DMS153 (cell line): ENCODE results near the gene PIK3R3.

Experiments
- DNase-seq: peaks from one replicate; lab custom pipeline; 2025; lab: John Stamatoyannopoulos, UW

Gene PIK3R3

DNA sequence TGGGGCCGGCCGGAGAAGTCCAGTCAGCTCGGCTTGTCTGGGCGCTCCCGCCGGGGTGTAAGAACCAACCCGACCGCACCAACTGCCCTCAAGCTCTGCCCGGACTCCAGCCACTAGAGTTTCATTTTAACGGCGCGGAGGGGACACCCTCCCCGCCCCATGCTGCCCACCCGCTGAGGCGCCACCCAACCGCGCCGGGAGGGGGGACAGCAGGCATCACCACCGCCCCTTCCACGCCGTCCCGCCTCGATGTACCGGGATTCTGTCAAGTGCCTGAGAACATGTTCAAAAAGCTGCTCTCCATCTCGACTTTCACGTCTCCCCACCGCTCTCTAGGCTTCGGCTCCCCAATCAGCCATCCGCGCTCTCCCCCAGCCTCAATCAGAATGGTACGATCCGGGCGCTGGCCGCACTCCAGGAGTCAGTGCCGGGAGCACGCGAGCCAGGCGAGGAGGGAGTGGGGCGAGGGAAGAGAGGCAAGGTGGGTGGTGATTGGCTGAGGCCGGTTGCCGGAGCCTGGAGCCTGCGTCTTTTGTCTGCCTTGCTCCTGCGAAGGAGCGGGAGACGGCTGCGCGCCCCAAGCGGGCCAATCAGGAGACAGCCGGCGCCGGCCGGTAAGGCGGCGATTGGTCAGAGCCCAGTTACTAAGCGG, at the start of gene PIK3R3:
PIK3R3 (minus strand) TSS at position 101 of the 652 bp plus-strand sequence. CDS start 677 bp downstream, outside the sequence.
- peak; percentile 99 for DNase-seq

DNA sequence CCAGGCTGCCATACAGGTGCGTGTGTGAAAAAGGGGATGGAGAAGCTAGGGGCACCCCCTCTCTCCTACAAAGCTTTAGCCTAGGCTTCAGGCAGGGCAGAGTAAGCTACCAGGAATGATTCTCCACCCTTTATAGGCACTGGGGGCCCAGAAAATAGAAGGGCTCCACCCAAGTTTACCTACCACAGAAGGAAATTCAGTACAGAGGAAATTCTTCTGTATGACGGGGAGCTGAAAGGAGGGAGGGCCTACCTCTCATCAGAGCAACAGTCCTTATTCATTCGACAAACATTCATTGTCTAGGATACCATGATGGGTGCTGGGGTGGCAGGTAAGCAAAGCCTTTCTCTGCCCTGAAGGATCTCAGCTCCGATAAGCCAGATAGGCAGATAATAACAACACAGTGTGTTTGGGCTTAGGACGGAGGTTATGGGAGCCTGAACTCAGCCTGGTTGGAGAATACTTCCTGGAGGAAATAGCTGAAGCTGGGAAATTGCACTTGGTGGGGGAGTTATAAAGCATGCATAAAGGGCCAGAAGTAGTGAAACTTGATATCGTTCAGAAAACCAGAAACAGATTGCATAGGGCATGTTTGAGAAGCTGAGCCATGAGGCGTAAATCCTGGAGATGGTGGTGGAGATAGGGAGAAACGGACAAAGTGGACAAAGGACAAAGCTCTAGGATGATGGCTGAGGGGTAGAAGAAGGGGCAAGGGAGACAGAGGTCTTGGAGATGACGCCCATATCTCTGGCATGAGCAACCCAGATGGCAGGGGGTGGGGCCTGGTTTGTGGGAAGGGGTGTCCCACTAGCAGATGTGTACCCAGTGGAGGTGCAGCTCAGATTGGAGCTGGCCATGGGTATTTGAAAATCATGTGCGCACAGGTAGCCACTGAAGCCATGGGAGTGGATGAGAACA, 49.2 kb upstream of the PIK3R3 start:
- DNase-seq, result peak; percentile 39

DNA sequence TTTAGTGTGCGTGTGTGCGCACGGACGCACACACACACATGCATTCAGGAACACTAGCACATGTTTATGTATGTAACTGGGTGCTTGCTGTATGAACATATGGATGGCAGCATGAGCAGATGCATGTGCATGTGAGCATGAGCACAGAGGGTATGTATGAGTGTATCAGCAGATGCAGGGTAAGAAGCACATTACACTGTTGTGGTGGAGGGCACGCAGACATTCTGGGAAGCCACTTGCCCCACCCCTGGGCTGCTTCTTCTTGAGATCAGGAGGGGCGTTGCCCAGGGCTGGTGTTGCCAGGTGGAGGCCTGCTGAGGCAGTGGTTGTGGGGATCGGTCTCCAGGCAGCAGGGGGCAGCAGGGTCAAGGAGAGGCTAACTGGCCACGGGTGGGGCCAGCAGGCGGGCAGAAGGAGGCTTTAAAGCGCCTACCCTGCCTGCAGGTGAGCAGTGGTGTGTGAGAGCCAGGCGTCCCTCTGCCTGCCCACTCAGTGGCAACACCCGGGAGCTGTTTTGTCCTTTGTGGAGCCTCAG, 47.7 kb upstream of the PIK3R3 start:
- DNase-seq, result peak; percentile 92

DNA sequence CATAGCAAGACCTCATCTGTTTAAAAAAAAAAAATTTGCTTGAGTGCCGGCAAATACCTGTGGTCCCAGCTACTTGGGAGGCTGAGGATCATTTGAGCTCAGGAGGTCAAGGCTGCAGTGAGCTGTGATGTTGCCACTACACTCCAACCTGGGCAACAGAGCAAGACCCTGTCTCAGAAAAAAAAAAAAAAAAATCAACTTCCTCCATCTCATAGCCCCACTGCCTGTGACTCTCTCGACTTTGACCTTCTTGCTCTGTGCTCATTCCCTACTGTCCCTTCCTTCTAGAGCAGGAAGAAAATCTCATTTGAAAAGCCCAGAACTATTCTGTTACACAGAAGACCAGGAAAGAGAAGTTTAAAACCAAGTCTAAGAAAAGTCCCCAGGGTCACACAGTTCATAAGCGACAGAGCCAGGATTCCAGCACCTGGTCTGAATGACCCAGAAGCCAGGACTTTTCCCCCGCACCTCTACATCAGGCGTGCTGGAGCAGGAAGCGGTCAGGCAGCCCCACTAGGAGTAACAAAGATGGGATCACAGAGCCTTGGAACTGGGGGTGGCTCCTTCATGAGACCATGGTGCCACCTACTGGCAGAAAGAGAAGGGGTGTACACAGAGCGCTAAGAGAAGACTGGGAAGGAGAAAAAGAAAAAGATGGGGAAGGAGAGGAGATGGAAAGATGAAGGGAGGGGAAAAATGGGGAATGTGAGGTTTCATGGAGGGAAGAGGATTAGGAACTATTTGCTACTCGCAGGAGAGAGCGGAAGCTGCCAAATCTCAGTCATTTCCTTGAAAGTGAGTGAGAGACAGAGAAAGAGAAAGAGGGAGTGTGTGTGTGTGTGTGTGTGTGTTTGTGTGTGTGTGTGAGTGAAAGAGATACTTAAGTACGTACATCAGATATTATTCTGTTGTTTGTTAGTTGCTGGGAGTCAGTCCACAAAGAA, 47.0 kb upstream of the PIK3R3 start:
- peak; percentile 90 for DNase-seq

DNA sequence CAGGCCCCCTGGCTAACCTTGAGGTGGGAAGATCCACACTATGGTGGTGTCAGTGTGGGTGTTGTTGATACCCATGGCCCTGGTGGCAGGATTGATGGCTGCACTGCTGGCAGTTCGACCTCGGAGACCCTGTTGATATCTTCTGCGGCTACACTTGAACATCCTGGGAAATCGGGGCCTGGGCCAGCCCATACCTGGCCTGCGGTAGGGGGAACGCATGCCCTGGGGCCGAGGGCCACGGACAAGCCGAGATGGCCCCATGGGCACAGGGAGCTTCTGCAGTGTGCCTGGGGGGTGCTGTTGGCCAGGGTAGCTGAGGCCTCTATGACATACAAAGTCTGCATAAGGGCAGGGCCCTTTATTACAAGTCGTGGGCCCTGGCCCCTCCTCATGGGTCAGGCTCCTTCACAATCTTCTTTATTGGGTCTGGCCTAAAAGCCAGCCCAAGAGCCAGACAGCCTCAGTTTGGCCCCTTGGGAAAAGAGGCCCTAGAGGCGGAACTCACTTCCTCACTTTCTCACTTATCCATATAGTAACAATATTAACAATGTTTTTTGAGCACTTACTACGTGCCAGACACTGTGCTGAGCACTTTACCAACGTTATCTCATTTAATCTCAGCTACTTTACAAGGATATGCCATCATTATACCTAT, 43.9 kb upstream of the PIK3R3 start, which contains the start of gene P3R3URF:
P3R3URF (minus strand) TSS at position 278 of the 655 bp plus-strand sequence; CDS start at position 261, 17 bp downstream.
- no peak for DNase-seq

DNA sequence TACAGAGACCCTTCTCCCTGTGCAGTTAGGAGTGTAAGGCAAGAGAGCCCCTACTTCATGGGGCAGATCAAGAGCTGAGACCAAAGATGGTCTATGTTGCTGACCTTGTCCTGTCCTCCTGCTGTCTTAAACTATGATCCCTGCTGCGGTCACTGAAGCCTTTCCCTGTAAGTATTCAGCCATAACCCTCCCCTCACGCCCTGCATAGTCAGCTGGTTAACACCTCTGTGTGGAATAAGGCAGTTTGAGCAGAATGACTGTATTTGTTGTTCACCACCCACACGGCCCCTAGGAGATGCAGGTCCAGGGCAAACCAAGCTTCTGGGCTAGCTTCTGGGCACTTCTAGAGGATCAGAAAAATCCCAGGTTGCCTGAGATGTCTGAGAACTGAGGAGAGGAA, 42.8 kb upstream of the PIK3R3 start:
- DNase-seq, result no peak

DNA sequence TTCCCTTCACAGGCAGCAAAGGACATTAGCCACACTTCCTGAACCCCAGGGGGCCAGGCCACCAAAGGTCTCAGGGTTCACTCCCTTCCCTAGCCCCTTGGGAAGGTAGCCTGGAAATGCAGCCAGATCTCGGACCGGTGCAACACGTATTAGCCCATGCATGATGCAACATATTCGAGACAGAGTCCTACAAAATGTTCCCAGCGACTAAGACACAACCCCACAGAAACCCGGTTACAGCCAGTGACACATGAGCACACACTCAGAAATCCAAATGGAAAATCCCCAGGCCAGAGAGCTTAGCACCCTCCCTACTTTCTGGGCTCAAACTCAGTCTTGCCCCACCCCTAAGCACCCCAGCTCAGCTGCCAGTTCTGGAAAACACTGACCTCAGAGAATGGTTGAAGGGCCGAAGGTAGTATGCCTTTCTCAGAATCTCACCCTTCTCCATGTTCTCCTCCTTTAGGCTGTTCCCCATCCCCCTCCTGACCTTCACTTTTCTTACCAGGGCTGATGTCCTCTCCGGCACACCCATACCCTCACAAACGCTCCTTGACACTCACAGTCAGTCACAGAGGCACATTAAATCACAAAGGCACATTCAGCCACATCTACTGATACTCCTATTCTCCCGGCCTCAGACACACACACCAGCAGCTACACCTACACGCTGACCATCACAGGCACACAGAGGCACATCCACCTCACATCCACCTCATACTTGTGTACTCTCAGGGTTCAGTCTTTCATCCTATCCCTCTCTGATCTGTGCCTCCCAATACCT, 42.2 kb upstream of the PIK3R3 start, which contains the start of gene TSPAN1:
TSPAN1 (plus strand) TSS at position 640 of the 784 bp plus-strand sequence. CDS start 6,021 bp downstream, outside the sequence.
- DNase-seq, result no peak

DNA sequence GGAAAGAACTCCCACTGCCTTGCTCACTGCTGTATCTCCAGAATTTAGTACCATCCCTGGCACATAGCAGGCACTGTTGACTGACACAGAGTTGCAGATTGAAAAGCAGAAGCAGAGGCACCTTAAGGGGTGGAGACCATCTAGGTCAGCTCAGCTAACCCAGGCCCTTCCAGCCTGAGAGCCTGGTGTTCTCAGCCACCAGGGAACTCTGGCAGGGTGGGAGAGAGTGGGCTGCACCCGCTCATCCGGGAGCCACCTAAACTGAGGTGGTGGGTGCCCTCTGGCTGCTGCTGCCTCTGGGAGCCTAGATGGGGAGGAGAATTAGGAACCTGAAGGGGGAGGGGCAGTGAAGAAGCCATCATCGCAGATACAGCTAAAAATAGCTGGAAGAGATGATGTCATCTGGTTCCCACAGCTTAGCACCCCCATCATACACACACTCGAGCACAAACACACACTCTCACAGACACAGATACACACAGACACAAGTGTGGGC, 41.0 kb upstream of the PIK3R3 start:
- DNase-seq, result peak; percentile 59

DNA sequence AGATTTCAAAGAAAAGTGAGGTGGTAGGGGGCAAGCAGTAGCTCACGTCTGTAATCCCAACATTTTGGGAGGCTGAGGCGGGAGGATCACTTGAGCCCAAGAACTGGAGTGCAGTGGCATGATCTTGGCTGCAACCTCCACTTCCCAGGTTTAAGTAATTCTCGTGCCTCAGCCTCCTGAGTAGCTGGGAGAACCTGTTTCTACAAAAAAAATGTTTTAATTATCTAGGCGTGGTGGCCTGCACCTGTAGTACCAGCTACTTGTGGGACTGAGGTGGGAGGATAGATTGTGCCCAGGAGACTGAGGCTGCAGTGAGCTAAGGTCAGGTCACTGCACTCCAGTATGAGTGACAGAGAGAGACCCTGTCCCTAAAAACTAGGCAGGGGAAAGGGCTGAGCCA, 39.9 kb upstream of the PIK3R3 start:
- DNase-seq, result peak; percentile 28

DNA sequence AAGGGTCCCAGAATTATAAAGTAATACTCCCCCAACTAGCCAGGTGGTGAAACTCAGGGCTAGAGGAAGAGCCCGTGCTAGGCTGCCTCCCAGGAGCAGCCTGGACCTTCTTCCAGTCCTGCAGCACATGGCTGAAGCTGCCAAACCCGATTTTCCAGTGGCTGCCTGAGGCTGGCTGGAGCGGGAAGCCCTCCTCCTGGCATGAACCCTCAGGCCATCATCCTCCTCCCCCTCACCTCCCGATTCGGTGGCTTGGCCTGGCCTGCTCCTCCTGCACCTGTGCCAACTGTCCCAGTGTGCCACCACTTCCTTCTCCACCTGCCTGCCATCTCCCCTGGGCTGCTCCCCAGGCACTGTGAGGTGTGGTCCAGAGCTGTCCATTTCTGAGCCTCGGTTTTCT, 39.4 kb upstream of the PIK3R3 start:
- peak; percentile 80 for DNase-seq

DNA sequence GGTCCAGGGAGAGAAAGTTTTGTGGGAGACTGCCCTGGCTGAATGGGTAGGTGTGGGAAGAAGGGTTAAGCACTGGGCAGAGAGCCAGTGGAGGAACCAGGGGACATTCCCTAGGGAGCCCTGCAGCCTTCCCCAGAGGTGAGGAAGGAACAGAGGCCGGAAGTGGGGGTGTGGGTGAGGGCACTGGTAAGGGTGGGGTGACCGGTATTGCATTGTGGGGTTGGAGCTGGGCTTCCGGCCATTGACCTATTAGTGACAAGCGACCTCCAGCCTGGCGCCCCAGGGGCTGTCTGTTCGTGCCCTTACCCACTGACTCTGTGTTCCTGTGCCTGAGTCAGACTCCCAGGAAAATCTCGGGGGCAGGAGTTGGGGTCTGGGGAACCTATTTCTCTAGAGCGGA, 38.9 kb upstream of the PIK3R3 start:
- DNase-seq, result peak; percentile 51

DNA sequence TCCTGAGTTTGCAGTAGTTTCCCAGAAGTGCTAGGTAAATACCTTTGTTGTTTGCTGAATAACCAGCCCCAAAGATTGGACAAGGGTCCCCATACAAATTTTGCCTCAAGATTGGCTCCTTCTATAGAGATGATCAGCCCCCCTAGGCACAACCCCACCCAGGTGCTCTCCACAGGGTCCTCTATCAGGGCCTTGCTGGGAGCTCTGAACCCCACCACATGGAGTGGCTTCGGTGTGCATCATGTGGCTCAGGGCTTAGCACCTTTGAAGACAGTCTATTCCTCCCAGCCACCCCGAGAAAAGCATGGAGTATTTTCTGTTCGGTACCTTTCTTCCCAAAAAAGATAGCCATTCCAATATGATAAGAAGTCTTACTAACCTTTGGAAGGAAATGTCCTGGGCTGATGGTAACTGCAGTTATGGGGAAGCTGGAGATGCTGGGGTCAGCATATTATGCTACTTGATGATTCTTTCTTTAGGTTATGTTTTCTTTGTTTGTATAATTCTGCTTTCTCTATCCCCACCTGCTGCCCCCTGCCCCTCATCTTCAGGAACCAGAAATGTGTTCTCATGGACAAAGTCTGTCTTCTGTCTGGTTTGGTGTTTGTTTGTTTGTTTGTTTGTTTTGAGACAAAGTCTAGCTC, 37.5 kb upstream of the PIK3R3 start:
- DNase-seq, result no peak

DNA sequence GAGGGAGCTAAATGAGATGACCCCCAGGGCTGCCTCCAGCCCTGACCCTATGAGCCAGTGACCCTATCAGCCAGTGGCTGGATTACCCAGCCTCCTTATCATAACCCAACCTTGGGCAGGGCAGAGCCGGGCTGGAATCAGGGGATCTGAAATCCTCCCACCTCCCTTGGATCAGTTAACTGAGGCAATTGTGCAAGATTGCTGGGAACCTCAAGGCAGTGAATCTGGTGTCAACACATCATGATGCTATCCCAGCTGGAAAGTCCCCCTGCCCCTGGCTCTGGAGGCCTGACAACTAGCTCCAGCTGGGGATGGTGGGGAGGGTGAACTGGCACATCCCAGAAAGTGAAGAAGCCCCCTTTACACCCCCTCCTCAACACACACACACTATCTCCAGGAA, 36.0 kb upstream of the PIK3R3 start:
- DNase-seq, result no peak

DNA sequence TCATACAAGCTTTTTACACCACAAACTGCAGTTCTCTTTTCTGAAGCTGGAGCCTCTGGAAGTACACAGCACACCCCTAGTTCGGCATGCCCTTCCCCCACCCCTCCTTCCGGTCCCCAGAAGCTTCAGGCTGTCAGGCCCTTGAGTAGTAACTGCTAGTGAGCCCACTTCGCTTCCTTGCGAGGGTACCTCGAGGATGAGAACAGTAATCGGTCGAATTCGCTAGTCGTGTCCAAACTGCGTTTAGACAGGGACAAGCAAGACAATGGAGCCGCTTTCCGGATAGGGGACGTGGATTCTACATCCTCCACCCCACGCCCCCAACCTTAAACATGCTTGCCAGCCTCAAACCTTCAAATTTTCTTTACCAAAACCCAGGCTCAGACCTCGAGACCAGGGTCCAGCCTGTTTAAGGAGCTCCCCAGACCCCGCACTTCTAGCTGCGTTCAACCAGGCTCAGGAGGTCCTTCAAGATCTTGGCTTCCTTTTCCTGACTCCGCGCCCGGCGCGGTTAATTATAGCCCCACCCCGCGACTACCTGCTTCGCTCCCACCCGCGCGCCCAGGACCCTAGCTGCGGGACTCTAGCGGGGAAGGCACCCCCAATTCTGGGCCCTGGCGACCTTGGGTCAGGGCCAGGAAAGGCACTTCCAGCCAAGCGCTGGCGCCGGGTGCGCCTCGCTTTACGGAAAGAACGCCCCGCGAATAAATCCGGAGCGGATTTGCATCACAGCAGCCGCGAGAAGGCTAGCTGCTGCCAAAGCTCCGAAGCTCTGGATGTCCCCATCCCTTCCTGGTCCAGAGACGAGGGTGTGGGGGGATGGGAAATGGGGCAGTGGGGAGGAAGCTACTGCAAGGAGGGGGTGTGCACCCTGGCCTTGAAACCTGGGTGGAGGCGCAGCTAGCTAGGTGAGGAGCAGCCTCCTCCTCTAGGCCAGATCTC, 34.4 kb upstream of the PIK3R3 start:
- no peak for DNase-seq

DNA sequence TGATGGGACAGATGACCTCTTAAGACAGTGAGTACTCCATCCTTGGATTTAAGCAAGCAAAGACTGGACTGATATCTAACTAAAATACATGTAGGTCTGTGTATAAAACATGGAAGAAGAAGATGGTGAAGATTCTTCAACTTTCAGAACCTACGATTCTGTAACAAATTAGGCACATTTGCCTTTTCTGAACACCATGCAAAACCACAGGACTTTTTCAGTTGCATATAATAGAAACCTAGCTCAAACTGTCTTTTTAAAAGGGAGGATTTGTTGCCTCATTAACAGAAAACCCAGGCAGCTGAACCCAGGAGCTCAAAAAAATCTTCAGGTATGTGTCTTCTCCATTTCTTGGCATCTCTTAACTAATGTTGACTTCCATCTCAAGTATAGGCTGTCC, 27.8 kb upstream of the PIK3R3 start:
- no peak for DNase-seq

DNA sequence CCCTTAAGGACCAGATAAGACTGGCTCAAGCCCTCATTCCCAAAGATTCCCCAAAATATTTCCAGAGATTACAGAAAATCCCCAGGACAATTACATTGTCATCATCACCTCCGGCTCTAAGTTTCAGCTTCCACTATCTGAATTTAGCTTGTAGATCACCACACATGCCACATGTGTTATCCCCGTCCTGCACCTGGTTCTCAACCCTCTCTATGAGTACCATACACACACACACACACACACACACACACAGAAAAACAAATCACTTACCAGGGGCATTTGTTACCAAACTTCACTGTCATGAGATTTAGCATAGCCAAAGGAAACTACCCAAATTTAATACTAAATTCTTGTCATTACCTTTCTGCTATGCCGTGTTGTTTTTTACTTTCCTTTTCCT, 27.1 kb upstream of the PIK3R3 start:
- DNase-seq, result no peak

DNA sequence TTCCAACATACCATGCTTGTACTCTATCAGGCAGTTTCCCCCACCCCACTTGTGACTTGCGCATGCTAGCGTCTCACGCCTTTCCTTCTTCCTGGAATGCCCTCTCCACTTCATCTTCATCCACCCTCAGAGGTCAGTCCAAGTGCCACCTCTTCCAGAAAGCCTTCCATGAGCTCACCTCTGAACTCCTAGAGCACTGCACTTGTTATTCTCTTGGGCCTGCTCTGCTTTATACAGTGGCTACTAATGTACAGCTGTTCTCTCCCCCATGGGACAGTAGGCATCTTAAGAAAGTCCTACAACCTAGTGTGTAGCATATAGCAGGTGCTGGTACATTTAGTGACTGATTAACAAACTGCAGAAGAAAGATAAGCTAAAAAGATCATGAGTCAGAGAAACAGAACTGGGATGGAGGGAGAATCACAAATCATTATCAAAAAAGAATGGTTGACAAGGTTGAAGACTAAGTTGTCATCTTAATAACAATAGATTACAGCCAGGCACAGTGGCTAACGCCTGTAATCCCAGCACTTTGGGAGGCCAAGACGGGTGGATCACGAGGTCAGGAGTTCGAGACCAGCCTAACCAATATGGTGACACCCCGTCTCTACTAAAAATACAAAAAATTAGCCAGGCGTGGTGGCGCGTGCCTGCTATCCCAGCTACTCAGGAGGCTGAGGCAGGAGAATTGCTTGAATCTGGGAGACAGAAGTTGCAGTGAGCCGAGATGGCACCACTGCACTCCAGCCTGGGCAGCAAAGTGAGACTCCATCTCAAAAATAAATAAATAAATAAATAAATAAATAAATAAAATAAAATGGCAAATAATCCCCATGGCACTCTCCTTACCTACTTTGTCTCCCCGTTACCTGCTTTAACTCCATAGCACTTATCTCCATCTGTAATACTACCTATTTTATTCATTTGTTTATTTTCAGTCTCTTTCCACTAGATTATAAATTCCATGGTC, 26.2 kb upstream of the PIK3R3 start:
- DNase-seq, result no peak
